Lower lobe of right lung (tissue), 2 donors: ENCODE results near the gene UGT3A2. TPM values are rescaled to one million over a fixed set of nuclear protein-coding genes. Genes with fewer than 3 reads are reported as not detected.

Experiments
- ATAC-seq, 2 donors: fragments of 200-7000 bp; cut with Tn5 transposase; one replicate each; pipeline ENCODE4 v1.9.1; 2020 to 2022; ENCODE audit warnings: mild to moderate bottlenecking in 2 of 2, moderate library complexity in 2 of 2
- DNase-seq: peaks from one replicate; pipeline ENCODE4 v3.0.0-alpha.2; 2020
- H3K27ac ChIP-seq: fragments of 200-600 bp; one replicate; pipeline ENCODE4 v1.8.0; 2022
- H3K27me3 ChIP-seq: fragments of 200-600 bp; one replicate; pipeline ENCODE4 v1.8.0; 2022; ENCODE audit warnings: low read depth
- H3K36me3 ChIP-seq: fragments of 200-600 bp; one replicate; pipeline ENCODE4 v1.8.0; 2022; ENCODE audit warnings: mild to moderate bottlenecking
- H3K4me1 ChIP-seq: fragments of 200-600 bp; one replicate; pipeline ENCODE4 v1.8.0; 2022
- H3K4me3 ChIP-seq: fragments of 200-600 bp; one replicate; pipeline ENCODE4 v1.8.0; 2022; ENCODE audit warnings: mild to moderate bottlenecking
- H3K9me3 ChIP-seq: fragments of 200-600 bp; one replicate; pipeline ENCODE4 v1.8.0; 2022
- intact Hi-C: fragments of 100-400 bp; cut with DNase I; formaldehyde crosslinking; loops from one replicate; pipeline ENCODE4 v1.11.0; 2022
- total RNA-seq: library from RNA; stranded (reverse); fragmentation: NEBNext Ultra II Directional; extraction: Animal tissue kit (Norgen Biotek cat#: 25700); gene quantifications from one replicate; pipeline ENCODE4 v1.2.1, GENCODE V29; 2021
- TF ChIP-seq, protein P1 (sequence below): fragments of 200-600 bp; IDR thresholded peaks from one replicate; pipeline ENCODE4 v1.8.0; 2022; ENCODE audit warnings: antibody characterized with exemption, mild to moderate bottlenecking
- donor health status: DM: no; HTN: yes; CAD: no; lungs with severe emphysema.

The UGT3A2 gene
- total RNA-seq, 1 donor from 2014 or later, result not detected

DNA sequence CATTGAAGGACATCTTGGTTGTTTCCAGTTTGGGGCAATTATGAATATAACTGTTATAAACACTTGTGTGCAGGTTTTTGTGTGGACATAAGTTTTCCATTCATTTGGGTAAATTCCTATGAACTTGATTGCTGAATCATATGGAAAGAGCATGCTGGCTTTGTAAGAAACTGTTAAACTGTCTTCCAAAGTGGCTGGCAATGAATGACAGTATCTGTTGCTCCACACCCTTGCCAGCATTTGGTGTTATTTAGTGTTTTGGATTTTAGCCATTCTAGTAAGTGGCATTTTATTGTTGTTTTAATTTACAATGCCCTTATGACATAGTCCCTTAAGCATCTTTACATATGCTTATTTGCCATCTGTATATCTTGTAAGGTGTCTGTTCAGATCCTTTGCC is 29.8 kb upstream of the UGT3A2 start:
- TF ChIP-seq, protein P1, sequence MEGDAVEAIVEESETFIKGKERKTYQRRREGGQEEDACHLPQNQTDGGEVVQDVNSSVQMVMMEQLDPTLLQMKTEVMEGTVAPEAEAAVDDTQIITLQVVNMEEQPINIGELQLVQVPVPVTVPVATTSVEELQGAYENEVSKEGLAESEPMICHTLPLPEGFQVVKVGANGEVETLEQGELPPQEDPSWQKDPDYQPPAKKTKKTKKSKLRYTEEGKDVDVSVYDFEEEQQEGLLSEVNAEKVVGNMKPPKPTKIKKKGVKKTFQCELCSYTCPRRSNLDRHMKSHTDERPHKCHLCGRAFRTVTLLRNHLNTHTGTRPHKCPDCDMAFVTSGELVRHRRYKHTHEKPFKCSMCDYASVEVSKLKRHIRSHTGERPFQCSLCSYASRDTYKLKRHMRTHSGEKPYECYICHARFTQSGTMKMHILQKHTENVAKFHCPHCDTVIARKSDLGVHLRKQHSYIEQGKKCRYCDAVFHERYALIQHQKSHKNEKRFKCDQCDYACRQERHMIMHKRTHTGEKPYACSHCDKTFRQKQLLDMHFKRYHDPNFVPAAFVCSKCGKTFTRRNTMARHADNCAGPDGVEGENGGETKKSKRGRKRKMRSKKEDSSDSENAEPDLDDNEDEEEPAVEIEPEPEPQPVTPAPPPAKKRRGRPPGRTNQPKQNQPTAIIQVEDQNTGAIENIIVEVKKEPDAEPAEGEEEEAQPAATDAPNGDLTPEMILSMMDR, result no peak
- H3K36me3 ChIP-seq, result no peaks in the 10 kb centered on the region
- ATAC-seq (no peak), DNase-seq (no peak)
- H3K4me3 ChIP-seq, result no peak overlapping the region
- intact Hi-C loops, result no loop called here
- H3K9me3 ChIP-seq, result no peaks in the 10 kb centered on the region
- no peaks in the 10 kb centered on the region for H3K27me3 ChIP-seq
- no peaks in the 10 kb centered on the region for H3K4me1 ChIP-seq
- H3K27ac ChIP-seq, result no peak overlapping the region

DNA sequence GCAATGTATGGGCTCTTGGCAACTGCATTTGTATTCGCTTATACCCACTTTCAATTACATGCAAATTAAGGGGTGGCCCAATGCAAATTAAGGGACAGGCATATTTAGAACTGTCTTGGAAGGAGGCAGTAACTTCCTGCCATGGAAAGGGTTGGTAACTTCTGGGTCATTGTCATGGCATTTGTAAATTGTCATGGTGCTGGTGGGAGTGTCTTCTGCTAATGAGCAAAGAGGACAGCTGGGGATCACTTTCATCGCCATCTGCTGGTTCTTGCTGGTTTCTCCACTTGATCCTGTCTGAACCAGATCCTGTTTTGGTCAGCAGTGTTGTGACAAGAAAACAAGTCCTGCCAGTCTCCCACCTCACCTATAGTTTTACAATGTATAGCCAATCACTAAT is 23.3 kb upstream of the UGT3A2 start:
- Histone ChIP-seq H3K27me3 (no peaks in the 10 kb centered on the region), H3K9me3 (peaks cover 3% of the 10 kb centered on the region), H3K36me3 (no peaks in the 10 kb centered on the region), H3K4me1 (no peaks in the 10 kb centered on the region), H3K4me3 (no peak overlapping the region), H3K27ac (no peak overlapping the region)
- DNase-seq (no peak), ATAC-seq (no peak)
- intact Hi-C loops, result no loop called here
- TF ChIP-seq, protein P1, result no peak

DNA sequence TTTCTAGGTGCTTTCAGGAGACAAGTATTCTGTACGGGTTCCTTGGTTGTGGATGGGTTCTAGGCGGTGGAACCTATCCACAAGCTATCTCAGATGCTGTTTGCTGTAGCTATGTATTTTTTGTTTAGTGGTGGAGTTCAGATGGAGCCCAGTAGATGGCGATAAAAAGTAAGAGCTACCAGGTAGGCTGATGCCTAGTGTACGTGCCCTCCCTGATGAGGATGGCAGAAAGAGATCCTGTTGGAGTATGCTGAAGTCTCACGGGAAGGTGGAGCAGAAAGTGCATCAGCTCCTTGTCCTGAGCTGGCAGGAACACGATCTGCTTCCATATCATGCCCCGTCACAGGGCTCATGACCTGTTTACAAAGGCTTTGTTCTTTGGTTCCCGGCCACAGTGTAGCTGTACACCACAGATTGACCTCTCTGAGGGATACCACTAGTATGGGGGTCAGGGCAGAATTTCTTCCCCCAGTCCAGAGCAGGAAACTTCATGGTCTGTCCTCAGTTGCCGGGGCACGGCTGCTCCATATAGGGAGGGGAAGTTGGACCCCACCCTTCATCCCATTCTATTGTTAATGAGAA is 12.6 kb upstream of the UGT3A2 start:
- Histone ChIP-seq H3K27me3 (no peaks in the 10 kb centered on the region), H3K4me1 (no peaks in the 10 kb centered on the region), H3K9me3 (no peaks in the 10 kb centered on the region), H3K36me3 (no peaks in the 10 kb centered on the region), H3K27ac (no peak overlapping the region), H3K4me3 (no peak overlapping the region)
- no peak for DNase-seq
- ATAC-seq, result peak; percentile 76 to 79
- intact Hi-C loops, result no loop called here
- TF ChIP-seq, protein P1, result peak; percentile 56

DNA sequence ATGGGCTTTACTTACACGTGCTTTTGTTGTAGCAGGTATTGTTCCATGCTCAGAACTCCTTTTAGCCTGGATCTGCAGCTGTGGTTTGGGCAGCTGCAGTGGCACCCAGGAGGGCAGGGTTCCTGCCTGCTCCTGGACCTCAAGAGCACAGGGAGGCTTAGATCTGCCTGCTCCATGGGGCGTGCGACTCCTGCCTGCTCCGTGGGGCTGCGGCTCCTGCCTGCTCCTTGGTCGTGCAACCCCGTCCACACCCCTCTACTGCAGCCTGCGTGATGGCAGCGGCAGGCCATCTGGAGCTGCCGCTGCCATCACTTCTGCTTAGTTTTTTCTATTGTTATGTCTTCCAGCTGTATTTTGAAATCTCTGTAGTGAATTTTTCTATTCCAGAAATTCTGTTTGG is 11.7 kb upstream of the UGT3A2 start:
- no peaks in the 10 kb centered on the region for H3K27me3 ChIP-seq
- ATAC-seq, result no peak
- H3K9me3 ChIP-seq, result no peaks in the 10 kb centered on the region
- intact Hi-C loops, result no loop called here
- H3K36me3 ChIP-seq, result no peaks in the 10 kb centered on the region
- TF ChIP-seq, protein P1, result no peak
- no peak overlapping the region for H3K27ac ChIP-seq
- no peak overlapping the region for H3K4me3 ChIP-seq
- no peaks in the 10 kb centered on the region for H3K4me1 ChIP-seq
- no peak for DNase-seq

DNA sequence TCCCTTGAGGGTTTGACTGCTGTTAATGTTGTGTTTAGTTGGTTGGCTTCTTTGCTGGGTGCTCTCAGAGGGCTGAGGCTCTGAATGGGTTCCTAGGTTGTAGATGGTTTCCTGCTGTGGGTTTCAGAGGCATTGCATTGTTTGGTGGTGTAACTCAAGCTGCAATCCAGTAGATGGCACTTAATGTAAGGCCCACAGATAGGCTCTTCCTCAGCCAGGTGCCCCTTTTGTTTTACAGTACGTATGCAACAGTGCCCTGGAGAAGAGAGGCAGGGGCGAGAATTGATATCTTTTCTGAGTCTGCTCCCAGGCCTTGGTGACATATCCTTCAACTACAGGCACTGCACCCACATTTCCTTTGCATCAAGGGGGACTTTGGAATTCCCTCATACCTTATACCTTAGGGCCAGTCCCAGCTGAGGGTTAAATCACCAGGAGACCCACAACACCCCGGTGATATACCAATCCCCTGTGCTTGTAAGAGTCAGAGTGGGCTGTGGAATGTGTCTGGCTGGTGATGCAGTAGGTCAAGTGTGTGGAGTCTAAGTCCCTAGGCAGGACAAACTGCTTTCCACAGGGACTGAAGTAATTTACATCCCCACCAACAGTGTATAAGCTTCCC is 7.0 kb upstream of the UGT3A2 start:
- intact Hi-C loops, result no loop called here
- DNase-seq (no peak), ATAC-seq (peak in 1 of 2 donors; percentile 17)
- Histone ChIP-seq H3K9me3 (no peaks in the 10 kb centered on the region), H3K27ac (no peak overlapping the region), H3K4me1 (no peaks in the 10 kb centered on the region), H3K4me3 (no peak overlapping the region), H3K36me3 (no peaks in the 10 kb centered on the region), H3K27me3 (no peaks in the 10 kb centered on the region)
- TF ChIP-seq, protein P1, result peak; percentile 9
